ENCODE measurements around the gene DNAAF2.

GRCh38 chr14:49619730-49620129 is 15.3 kb downstream of the DNAAF2 start:
- TF ChIP-seq CTCF (IDR thresholded peaks at IDR 0.05) (no peak), POLR2A (IDR thresholded peaks at IDR 0.05) (no peak), POLR2AphosphoS5 (IDR thresholded peaks at IDR 0.05) (no peak)
